ENCODE measurements around the gene IP6K3.

DNA sequence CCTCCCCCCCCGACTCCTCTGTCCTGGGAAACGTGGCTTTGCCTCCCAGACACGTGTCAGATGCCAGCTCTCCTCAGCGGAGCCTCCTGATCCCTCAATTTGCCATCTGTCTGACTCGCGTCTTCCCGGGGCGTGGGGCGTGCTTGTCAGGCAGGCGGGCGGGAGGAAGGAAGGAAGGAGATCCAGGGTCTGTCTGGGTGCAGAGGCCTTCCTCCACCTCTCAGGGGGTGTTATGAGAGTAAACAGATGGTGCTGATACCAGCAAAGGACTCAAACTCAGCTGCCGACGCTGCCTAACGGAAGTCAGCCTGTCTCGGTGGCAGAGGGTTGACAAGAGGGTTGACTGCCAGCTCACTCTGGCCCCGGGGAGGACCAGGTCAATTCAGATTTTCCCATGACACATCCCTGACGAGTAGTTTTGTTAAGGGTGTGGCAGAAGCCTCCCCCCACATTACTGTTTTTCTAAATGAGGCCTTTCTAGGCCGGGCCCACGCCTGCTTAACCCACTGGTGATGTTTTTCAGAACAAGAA, 52.2 kb downstream of the IP6K3 start:
- TF ChIP-seq CTCF (IDR thresholded peaks at IDR 0.05) = no peak
- no peak for TF ChIP-seq SIN3A (IDR thresholded peaks at IDR 0.05; ENCODE audit: borderline replicate concordance, low read depth, low read length)
- TF ChIP-seq NRF1 (IDR thresholded peaks at IDR 0.05; ENCODE audit: low read depth, low read length) = no peak
- TF ChIP-seq EZH2phosphoT487 (IDR thresholded peaks at IDR 0.05; ENCODE audit: borderline replicate concordance, low read depth) = no peak
- no peak for TF ChIP-seq RAD21 (IDR thresholded peaks at IDR 0.05; ENCODE audit: low read length)
- TF ChIP-seq TCF12 (IDR thresholded peaks at IDR 0.05) = no peak
- TF ChIP-seq ZBTB33 (IDR thresholded peaks at IDR 0.05; ENCODE audit: borderline replicate concordance, low read depth) = no peak
- TF ChIP-seq FOSL2 (IDR thresholded peaks at IDR 0.05; ENCODE audit: borderline replicate concordance, low read depth) = no peak

All from SK-N-SH (cell line).